GM19395 (cell line): ENCODE results near the gene BLM.
"Not testable (repeated sequence)": the region's sequence is repeated elsewhere in the genome, so short reads cannot be mapped to it uniquely, and the experiment has no call there.

Experiments
- ATAC-seq: cut with Tn5 transposase; IDR thresholded peaks from one replicate; pipeline ENCODE4 v1.9.1; 2021; ENCODE audit warnings: mild to moderate bottlenecking, moderate library complexity; ENCODE audit not compliant: unreplicated experiment

Gene BLM

GRCh38 chr15:90844696-90845095, 127.5 kb downstream of the BLM start:
- no peak for ATAC-seq

GRCh38 chr15:90845201-90845949, 128.2 kb downstream of the BLM start:
- ATAC-seq = peak; percentile 93

- not testable (repeated sequence) for ATAC-seq
These were observed 132.3 kb downstream of the BLM start for GRCh38 chr15:90849424-90849823.

- ATAC-seq = no peak
These were observed 134.0 kb downstream of the BLM start for GRCh38 chr15:90851114-90851513.

GRCh38 chr15:90851940-90852339, 134.8 kb downstream of the BLM start:
- ATAC-seq = no peak

- ATAC-seq = no peak
These were observed 138.0 kb downstream of the BLM start for GRCh38 chr15:90855139-90855538.

GRCh38 chr15:90857337-90857736, 140.2 kb downstream of the BLM start:
- ATAC-seq = no peak

- no peak for ATAC-seq
These were observed 140.8 kb downstream of the BLM start for GRCh38 chr15:90857883-90858443.

- no peak for ATAC-seq
These were observed 142.3 kb downstream of the BLM start for GRCh38 chr15:90859234-90860131.

GRCh38 chr15:90860450-90860849, 143.3 kb downstream of the BLM start:
- ATAC-seq = no peak

- ATAC-seq = no peak
These were observed 144.0 kb downstream of the BLM start for GRCh38 chr15:90860942-90861675.

- no peak for ATAC-seq
These were observed 145.3 kb downstream of the BLM start for GRCh38 chr15:90862487-90862886.

- no peak for ATAC-seq
These were observed 146.0 kb downstream of the BLM start for GRCh38 chr15:90862964-90863778.

GRCh38 chr15:90863987-90864386, 146.8 kb downstream of the BLM start:
- no peak for ATAC-seq

GRCh38 chr15:90864507-90864906, 147.4 kb downstream of the BLM start:
- no peak for ATAC-seq

- ATAC-seq = no peak
These were observed 148.6 kb downstream of the BLM start for GRCh38 chr15:90865702-90866101.
